Measurements from ENCODE around the gene TYMS.

The TYMS gene

DNA sequence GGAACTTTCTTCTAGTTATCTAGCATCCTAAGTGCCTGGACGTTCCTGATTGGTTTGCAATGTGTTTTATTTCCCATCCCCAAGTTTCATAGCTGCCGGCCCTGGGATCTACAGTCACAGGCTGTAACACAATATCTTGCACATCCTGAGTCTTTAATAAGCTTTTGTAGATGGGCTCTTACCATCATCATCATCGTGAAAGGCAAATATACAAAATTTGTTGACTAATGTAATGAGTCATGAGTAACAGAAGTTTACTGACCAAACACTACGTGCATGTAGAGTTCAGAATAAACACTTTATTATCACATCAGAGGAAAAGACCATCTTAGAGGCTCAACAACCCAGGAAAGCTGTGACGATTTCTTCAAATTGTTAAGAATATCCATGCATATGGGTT lies 8.1 kb upstream of the TYMS start:
- H3K4me3 ChIP-seq (ENCODE audit: low read length, poor library complexity, severe bottlenecking) = no peak overlapping the region
- H3K4me2 ChIP-seq (ENCODE audit: low read depth, low read length, poor library complexity, severe bottlenecking) = peak overlapping the region; percentile 64
- peaks cover 46% of the 10 kb centered on the region for H3K4me1 ChIP-seq (ENCODE audit: insufficient read depth, low read length, poor library complexity, severe bottlenecking)
- no peaks in the 10 kb centered on the region for H3F3A ChIP-seq (ENCODE audit: low read depth)
- no peak overlapping the region for H2AFZ ChIP-seq (ENCODE audit: low read length)
- no peaks in the 10 kb centered on the region for H3K27me3 ChIP-seq (ENCODE audit: insufficient read depth, low read length, poor library complexity, severe bottlenecking)
- H3K36me3 ChIP-seq (ENCODE audit: insufficient read depth, low read length) = no peaks in the 10 kb centered on the region
- TF ChIP-seq, protein P1, sequence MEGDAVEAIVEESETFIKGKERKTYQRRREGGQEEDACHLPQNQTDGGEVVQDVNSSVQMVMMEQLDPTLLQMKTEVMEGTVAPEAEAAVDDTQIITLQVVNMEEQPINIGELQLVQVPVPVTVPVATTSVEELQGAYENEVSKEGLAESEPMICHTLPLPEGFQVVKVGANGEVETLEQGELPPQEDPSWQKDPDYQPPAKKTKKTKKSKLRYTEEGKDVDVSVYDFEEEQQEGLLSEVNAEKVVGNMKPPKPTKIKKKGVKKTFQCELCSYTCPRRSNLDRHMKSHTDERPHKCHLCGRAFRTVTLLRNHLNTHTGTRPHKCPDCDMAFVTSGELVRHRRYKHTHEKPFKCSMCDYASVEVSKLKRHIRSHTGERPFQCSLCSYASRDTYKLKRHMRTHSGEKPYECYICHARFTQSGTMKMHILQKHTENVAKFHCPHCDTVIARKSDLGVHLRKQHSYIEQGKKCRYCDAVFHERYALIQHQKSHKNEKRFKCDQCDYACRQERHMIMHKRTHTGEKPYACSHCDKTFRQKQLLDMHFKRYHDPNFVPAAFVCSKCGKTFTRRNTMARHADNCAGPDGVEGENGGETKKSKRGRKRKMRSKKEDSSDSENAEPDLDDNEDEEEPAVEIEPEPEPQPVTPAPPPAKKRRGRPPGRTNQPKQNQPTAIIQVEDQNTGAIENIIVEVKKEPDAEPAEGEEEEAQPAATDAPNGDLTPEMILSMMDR (conservative IDR thresholded peaks at IDR 0.05; ENCODE audit: low read length) = no peak
- TF ChIP-seq EZH2phosphoT487 (IDR thresholded peaks at IDR 0.05; ENCODE audit: borderline replicate concordance) = no peak
- 0 out of 2 replicates have a peak, but pooled peaks cover 1% of the 10 kb centered on the region for H3K79me2 ChIP-seq (ENCODE audit: insufficient read depth, low read length)
- H3K9me3 ChIP-seq (ENCODE audit: insufficient read depth, low read depth, low read length) = no peaks in the 10 kb centered on the region
- H3K9me2 ChIP-seq (replicated peaks; ENCODE audit: low read depth, low read length) = no peaks in the 10 kb centered on the region
- no peak overlapping the region for H3K9ac ChIP-seq (ENCODE audit: low read depth, low read length, poor library complexity, severe bottlenecking)
- no peaks in the 10 kb centered on the region for H4K20me1 ChIP-seq (ENCODE audit: insufficient read depth, low read length, poor library complexity, severe bottlenecking)

DNA sequence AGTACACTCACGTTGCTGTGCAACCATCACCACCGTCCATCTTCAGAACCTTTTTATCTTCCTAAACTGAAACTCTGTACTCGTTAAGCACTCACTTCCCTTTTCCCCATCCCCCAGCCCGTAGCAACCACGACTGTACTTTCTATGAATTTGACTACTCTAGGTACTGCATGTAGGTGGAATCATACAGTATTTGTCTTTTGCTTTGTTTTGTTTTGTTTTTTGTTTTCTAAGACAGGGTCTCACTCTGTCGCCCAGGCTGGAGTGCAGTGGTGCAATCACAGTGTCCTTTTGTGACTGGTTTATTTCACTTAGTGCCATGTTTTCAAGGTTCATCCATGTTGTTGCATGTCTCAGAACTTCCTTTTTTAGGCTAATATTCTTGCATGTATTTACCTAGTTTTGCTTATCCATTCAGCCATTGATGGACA lies 7.0 kb upstream of the TYMS start:
- Histone ChIP-seq H3K4me2 (ENCODE audit: low read depth, low read length, poor library complexity, severe bottlenecking) (peak overlapping the region; percentile 64), H3K4me3 (ENCODE audit: low read length, poor library complexity, severe bottlenecking) (peak overlapping the region; percentile 62), H3K9me3 (ENCODE audit: insufficient read depth, low read depth, low read length) (no peaks in the 10 kb centered on the region), H3K27me3 (ENCODE audit: insufficient read depth, low read length, poor library complexity, severe bottlenecking) (no peaks in the 10 kb centered on the region), H3K79me2 (ENCODE audit: insufficient read depth, low read length) (peaks cover 10% of the 10 kb centered on the region; the same call in 1 of the 2 replicates), H3K36me3 (ENCODE audit: insufficient read depth, low read length) (no peaks in the 10 kb centered on the region), H2AFZ (ENCODE audit: low read length) (peak overlapping the region; percentile 73), H3K4me1 (ENCODE audit: insufficient read depth, low read length, poor library complexity, severe bottlenecking) (peaks cover 40% of the 10 kb centered on the region), H3K9me2 (replicated peaks; ENCODE audit: low read depth, low read length) (no peaks in the 10 kb centered on the region), H4K20me1 (ENCODE audit: insufficient read depth, low read length, poor library complexity, severe bottlenecking) (no peaks in the 10 kb centered on the region), H3F3A (ENCODE audit: low read depth) (no peaks in the 10 kb centered on the region), H3K9ac (ENCODE audit: low read depth, low read length, poor library complexity, severe bottlenecking) (peak overlapping the region; percentile 51)
- TF ChIP-seq, protein P1 (conservative IDR thresholded peaks at IDR 0.05; ENCODE audit: low read length) = no peak
- no peak for TF ChIP-seq EZH2phosphoT487 (IDR thresholded peaks at IDR 0.05; ENCODE audit: borderline replicate concordance)

DNA sequence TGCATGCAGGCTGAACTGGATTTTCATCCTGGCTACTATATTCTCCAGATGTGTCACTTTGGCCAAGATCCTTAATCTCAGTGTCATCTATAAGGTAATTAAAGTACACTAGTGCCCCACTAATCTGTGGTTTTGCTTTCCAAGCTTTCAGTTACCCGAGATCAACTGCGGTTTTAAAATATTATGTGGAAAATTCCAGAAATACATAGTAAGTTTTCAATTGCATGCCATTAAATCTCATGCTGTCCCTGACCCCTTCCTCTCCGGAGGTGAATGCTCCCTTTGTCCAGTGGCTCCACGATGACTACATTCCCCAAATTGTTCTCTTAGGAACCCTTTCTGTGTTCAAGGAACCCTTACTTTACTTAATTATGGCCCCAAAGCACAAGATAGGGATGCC lies 5.3 kb upstream of the TYMS start:
- Histone ChIP-seq H3K4me3 (ENCODE audit: low read length, poor library complexity, severe bottlenecking) (no peak overlapping the region), H2AFZ (ENCODE audit: low read length) (no peak overlapping the region), H3K9me3 (ENCODE audit: insufficient read depth, low read depth, low read length) (no peaks in the 10 kb centered on the region), H4K20me1 (ENCODE audit: insufficient read depth, low read length, poor library complexity, severe bottlenecking) (no peaks in the 10 kb centered on the region), H3K9ac (ENCODE audit: low read depth, low read length, poor library complexity, severe bottlenecking) (no peak overlapping the region), H3K9me2 (replicated peaks; ENCODE audit: low read depth, low read length) (no peaks in the 10 kb centered on the region), H3K79me2 (ENCODE audit: insufficient read depth, low read length) (peaks cover 27% of the 10 kb centered on the region), H3K4me1 (ENCODE audit: insufficient read depth, low read length, poor library complexity, severe bottlenecking) (peaks cover 50% of the 10 kb centered on the region), H3K36me3 (ENCODE audit: insufficient read depth, low read length) (no peaks in the 10 kb centered on the region), H3K4me2 (ENCODE audit: low read depth, low read length, poor library complexity, severe bottlenecking) (peak overlapping the region; percentile 18), H3K27me3 (ENCODE audit: insufficient read depth, low read length, poor library complexity, severe bottlenecking) (no peaks in the 10 kb centered on the region), H3F3A (ENCODE audit: low read depth) (no peaks in the 10 kb centered on the region)
- TF ChIP-seq, protein P1 (conservative IDR thresholded peaks at IDR 0.05; ENCODE audit: low read length) = no peak
- no peak for TF ChIP-seq EZH2phosphoT487 (IDR thresholded peaks at IDR 0.05; ENCODE audit: borderline replicate concordance)

Measured in Loucy (cell line).